Measurements from ENCODE around the gene FAM163B. TPM values are rescaled to one million over a fixed set of nuclear protein-coding genes. Genes with fewer than 3 reads are reported as not detected.

The FAM163B gene
- total RNA-seq (under 1 TPM in 1 of 2 donors, not detected in 1; 0.23 TPM), polyA plus RNA-seq (ENCODE audit: insufficient read length in 6 of 6) (1 to 10 TPM in 5 of 6 donors, under 1 TPM in 1; 0.61 to 2.7 (median 1.7) TPM)
- long read RNA-seq, donor 1: 0 reads
- long read RNA-seq, donor 2: 0 reads
- long read RNA-seq, donor 3, partial matches to known transcripts: 0 of 1 reads
- long read RNA-seq, donor 3, other reads (novel, unspliced or antisense): 0 of 1 reads
- long read RNA-seq, donor 4: 0 reads
- long read RNA-seq, donor 5: 0 reads
- long read RNA-seq, donor 6, partial matches to known transcripts: 0 of 1 reads
- long read RNA-seq, donor 6, other reads (novel, unspliced or antisense): 0 of 1 reads
- long read RNA-seq, donor 7: 0 reads
- long read RNA-seq, donor 8: 0 reads
- long read RNA-seq, donor 9: 0 reads
- long read RNA-seq, donor 10: 0 reads
- long read RNA-seq, donor 11, partial matches to known transcripts: 0 of 1 reads
- long read RNA-seq, donor 11, other reads (novel, unspliced or antisense): 0 of 1 reads
- long read RNA-seq, donor 12: 0 reads

DNA sequence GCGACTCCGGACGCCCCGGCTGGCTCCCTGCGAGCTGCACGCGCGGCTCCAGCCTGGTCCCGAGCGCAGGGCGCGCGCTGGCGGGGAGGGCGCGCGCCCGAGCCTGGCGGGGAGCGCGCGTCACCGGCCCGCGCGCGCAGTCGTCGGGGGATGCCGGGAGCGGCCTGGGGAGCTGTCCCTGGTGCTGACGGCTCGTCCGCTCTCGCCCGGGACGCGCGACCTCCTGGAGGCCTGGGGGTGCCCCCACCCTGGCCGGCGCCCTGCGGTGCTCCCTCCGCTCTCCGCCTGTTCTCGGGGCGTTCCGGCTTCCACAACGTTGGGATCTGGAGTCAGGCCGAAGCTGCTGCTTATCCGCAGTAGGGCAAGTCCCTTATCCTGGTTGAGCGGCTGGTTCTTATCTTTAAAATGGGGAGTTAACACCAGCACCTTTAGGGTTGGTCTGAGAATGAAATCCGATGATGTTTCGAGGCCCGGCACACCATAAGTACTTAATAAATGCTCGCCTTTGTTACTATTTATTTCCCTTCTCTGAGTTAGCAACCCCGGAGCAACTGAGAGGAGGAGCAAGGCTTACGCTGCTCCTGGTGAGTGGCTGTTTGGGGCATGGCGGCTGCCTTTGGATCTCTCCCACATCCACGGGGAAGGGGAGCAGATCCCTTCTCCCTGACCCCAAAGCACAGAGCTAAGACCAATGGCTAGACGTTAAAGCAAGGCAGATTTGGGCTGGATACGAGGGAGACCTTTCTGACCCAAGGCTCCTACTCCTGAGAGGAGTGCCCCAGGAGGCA is at the start of gene FAM163B:
TSS of gene FAM163B (minus strand) at position 79 of the 788 bp plus-strand sequence. CDS start 29,166 bp downstream, outside the sequence.
- H3K4me3 ChIP-seq: no peak within 1 kb of the TSS
- no peaks in the 10 kb centered on the region for H3K36me3 ChIP-seq
- no peak within 1 kb of the TSS for H3K27ac ChIP-seq
- H3K9me3 ChIP-seq: no peaks in the 10 kb centered on the region
- ATAC-seq (peak; percentile 88), DNase-seq (peak in 3 of 4 donors; percentile 71 to 81 (median 77))
- no peak for TF ChIP-seq CTCF (IDR thresholded peaks at IDR 0.05)
- peaks cover 25 to 99% of the 10 kb centered on the region in 2 donors for H3K27me3 ChIP-seq
- no peaks in the 10 kb centered on the region for H3K4me1 ChIP-seq
- intact Hi-C loops (cut with DNase I): no loop called here

DNA sequence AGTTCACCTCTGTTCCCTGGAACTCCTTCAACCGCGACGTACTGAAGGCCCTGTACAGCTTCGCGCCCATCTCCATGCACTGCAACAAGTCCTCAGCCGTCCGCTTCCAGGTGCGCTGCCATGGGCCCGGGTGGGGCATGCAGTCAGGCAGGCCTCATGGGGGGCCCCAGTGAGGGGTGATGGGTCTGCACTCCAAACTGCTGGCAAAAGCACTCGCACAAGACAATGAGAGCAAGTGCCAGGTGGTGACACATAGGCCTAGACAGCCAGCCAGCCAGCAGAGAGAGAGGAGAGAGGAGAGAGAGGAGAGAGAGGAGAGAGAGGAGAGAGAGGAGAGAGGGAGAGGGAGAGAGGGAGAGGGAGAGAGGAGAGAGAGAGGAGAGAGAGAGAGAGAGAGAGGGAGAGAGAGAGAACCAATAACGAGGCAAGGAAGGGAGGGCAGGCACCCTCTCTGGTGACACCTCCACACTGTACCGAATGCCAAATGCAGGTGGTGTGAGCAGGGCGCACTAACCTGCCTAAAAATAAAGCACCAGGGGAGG is 48.0 kb upstream of the FAM163B start:
- no peaks in the 10 kb centered on the region for H3K9me3 ChIP-seq
- no peak for ATAC-seq
- no peak overlapping the region for H3K4me3 ChIP-seq
- H3K36me3 ChIP-seq: no peaks in the 10 kb centered on the region
- no peak for DNase-seq
- H3K4me1 ChIP-seq: peaks cover 6 to 16% of the 10 kb centered on the region in 2 donors
- H3K27me3 ChIP-seq: peaks cover 0 to 82% of the 10 kb centered on the region in 2 donors
- no peak overlapping the region for H3K27ac ChIP-seq
- intact Hi-C loops (cut with DNase I): no loop called here
- no peak for TF ChIP-seq CTCF (IDR thresholded peaks at IDR 0.05)

DNA sequence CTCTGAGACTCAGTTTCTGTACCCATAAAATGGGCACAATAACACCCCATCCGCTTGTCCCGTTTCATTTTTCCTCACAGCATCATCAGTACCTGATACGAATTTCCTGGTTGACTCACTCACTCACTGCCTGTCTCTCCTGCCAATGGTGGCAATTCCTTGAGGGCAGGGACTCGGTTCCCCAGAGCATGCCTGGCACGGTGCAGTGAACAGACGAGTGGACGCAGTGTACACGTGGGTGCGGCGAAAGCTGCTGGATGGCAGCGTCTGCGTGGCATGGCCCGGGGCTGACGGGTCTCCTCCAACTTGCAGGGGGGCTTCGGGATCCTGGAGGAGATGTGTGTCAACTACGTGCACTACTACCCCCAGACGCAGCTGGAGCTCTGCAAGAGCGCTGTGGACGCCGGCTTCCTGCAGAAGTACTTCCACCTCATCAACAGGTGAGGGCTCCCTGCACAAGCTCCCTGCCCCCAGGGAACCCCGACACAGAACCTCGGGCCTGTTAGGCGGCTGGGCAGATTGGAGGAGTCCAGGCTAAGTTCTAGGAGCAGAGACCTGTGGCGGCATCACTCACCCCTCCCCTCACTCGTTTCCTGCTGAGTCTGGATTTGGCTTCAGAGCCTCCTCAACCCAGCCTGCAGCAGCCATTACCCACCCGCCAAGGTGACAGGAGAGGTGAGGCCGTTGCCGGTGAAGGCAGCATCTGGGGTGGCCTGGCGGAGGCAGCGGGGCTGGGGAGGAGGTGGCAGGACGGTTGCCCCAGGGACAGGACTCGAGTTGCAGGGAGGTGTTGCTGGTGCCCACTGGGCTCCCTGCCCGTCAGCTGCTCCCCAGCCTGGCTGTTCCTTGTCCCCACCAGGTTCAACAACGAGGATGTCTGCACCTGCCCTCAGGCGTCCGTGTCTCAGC is 47.3 kb upstream of the FAM163B start:
- H3K9me3 ChIP-seq: no peaks in the 10 kb centered on the region
- no peaks in the 10 kb centered on the region for H3K36me3 ChIP-seq
- peaks cover 6 to 16% of the 10 kb centered on the region in 2 donors for H3K4me1 ChIP-seq
- H3K27me3 ChIP-seq: peaks cover 0 to 89% of the 10 kb centered on the region in 2 donors
- ATAC-seq: no peak
- no peak overlapping the region for H3K27ac ChIP-seq
- TF ChIP-seq CTCF (IDR thresholded peaks at IDR 0.05): no peak
- no peak overlapping the region for H3K4me3 ChIP-seq
- intact Hi-C loops (cut with DNase I): no loop called here
- no peak for DNase-seq

DNA sequence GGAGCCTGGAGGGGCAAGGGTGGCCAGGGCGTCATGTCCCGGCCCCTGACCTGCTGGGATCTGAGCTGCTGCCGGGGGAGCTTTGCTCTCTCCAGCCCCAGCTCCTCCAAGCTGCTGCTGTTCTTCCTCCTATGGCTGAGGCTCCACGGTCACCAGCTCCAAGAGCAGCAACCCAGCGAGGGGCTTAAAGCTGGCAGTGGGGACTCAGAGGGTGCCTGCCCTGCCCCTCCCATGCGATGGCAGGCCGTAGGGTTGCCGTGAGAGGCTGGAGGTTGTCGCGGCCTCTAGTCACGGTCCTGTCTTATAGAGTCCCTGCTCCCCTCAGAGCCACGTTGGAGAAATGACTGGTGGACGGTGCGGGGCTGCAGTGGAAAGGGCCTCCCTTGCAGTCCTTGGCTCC is 46.5 kb upstream of the FAM163B start:
- no peak for DNase-seq
- Histone ChIP-seq H3K36me3 (no peaks in the 10 kb centered on the region), H3K4me3 (no peak overlapping the region), H3K27ac (no peak overlapping the region), H3K9me3 (no peaks in the 10 kb centered on the region), H3K4me1 (peaks cover 6 to 16% of the 10 kb centered on the region in 2 donors), H3K27me3 (peaks cover 0 to 94% of the 10 kb centered on the region in 2 donors)
- intact Hi-C loops (cut with DNase I): no loop called here
- ATAC-seq: no peak
- TF ChIP-seq CTCF (IDR thresholded peaks at IDR 0.05): no peak

Data from left lung (tissue), 14 donors.